ENCODE data around the gene TJAP1. TPM values are rescaled to one million over a fixed set of nuclear protein-coding genes. Genes with fewer than 3 reads are reported as not detected.

TJAP1 gene
- polyA plus RNA-seq, 2 of the 4 experiments (the other 2 are of a cell fraction), result 13.1 to 15.7 TPM

DNA sequence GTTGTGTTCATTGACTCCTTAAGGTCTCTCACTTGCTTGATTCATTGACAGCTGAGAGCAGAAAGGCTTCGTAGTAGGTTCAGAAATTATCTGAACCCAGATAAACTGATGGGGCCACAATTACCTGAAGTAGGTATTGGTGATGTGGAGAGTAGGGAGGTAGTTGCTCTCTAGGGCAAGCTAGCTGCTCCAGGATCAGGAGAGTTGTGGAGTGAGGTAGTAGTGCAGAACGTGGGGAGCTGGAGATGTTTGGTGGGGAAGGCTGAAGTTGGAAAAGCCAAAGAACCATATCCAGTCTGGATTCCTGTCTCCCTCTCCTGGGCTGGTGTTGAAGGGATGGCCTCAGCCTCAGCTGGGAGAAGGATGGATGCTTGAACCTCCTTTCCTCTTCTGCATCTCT, 15.9 kb downstream of the TJAP1 start:
- no peak for ATAC-seq
- Histone ChIP-seq H3K4me2 (no peak overlapping the region), H3K4me1 (peaks cover 16% of the 10 kb centered on the region), H3K4me3 (no peak overlapping the region), H3K27ac (no peak overlapping the region), H3K9me3 (no peaks in the 10 kb centered on the region)
- CTCF ChIA-PET, result interaction anchor here (0.5 to 7.1 kb wide), 5 partner anchors 14 to 264 kb away, joined by 3 to 79 read pairs (median 4); partner anchors contain the start of genes DLK2, DNPH1 and LRRC73
- 81% methylated on average over 2 of the region's 2 CpGs for WGBS (ENCODE audit: missing lambda C conversion rate)
- FAIRE-seq, result no peak
- TF ChIP-seq ZSCAN20 (CRISPR knock-in tag; IDR thresholded peaks at IDR 0.05) (no peak), CEBPB (IDR thresholded peaks at IDR 0.05) (no peak), KDM1A (IDR thresholded peaks at IDR 0.05; ENCODE audit: low read depth) (no peak), TP53 (CRISPR knock-in tag; IDR thresholded peaks at IDR 0.05) (no peak), BHLHE40 (IDR thresholded peaks at IDR 0.05; ENCODE audit: low read depth, low read length) (no peak), RNF2 (IDR thresholded peaks at IDR 0.05; ENCODE audit: borderline replicate concordance, low read depth) (no peak), MAZ (IDR thresholded peaks at IDR 0.05; ENCODE audit: borderline replicate concordance, low read depth, low read length) (no peak)
- TF ChIP-seq, protein P1, sequence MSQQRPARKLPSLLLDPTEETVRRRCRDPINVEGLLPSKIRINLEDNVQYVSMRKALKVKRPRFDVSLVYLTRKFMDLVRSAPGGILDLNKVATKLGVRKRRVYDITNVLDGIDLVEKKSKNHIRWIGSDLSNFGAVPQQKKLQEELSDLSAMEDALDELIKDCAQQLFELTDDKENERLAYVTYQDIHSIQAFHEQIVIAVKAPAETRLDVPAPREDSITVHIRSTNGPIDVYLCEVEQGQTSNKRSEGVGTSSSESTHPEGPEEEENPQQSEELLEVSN (IDR thresholded peaks at IDR 0.05; ENCODE audit: borderline replicate concordance, low read depth), result no peak
- TF ChIP-seq, protein P2, sequence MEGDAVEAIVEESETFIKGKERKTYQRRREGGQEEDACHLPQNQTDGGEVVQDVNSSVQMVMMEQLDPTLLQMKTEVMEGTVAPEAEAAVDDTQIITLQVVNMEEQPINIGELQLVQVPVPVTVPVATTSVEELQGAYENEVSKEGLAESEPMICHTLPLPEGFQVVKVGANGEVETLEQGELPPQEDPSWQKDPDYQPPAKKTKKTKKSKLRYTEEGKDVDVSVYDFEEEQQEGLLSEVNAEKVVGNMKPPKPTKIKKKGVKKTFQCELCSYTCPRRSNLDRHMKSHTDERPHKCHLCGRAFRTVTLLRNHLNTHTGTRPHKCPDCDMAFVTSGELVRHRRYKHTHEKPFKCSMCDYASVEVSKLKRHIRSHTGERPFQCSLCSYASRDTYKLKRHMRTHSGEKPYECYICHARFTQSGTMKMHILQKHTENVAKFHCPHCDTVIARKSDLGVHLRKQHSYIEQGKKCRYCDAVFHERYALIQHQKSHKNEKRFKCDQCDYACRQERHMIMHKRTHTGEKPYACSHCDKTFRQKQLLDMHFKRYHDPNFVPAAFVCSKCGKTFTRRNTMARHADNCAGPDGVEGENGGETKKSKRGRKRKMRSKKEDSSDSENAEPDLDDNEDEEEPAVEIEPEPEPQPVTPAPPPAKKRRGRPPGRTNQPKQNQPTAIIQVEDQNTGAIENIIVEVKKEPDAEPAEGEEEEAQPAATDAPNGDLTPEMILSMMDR (IDR thresholded peaks at IDR 0.05), result no peak
- TF ChIP-seq, protein P3, sequence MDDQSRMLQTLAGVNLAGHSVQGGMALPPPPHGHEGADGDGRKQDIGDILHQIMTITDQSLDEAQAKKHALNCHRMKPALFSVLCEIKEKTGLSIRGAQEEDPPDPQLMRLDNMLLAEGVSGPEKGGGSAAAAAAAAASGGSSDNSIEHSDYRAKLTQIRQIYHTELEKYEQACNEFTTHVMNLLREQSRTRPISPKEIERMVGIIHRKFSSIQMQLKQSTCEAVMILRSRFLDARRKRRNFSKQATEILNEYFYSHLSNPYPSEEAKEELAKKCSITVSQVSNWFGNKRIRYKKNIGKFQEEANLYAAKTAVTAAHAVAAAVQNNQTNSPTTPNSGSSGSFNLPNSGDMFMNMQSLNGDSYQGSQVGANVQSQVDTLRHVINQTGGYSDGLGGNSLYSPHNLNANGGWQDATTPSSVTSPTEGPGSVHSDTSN (IDR thresholded peaks at IDR 0.05), result no peak
- no peak for DNase-seq (ENCODE audit: low read depth in 1 of 2, low spot score in 1 of 2)
- POLR2A ChIA-PET, result interaction anchor here (2.1 kb wide), 1 partner anchor 23 kb away, joined by 4 read pairs; the partner anchor contains the start of genes POLR1C and YIPF3

GRCh38 chr6:43493833-43494232, 16.5 kb downstream of the TJAP1 start:
- no peak for DNase-seq (ENCODE audit: low read depth in 1 of 2, low spot score in 1 of 2)
- H3K9me3 ChIP-seq, result no peaks in the 10 kb centered on the region
- no peak for FAIRE-seq
- ChIA-PET CTCF (interaction anchor here (1.1 to 7.1 kb wide), 3 partner anchors 14 to 229 kb away, joined by 3 to 79 read pairs (median 62); partner anchors contain the start of genes DLK2 and LRRC73), POLR2A (interaction anchor here (2.1 kb wide), 1 partner anchor 23 kb away, joined by 4 read pairs; the partner anchor contains the start of genes POLR1C and YIPF3)
- H3K4me3 ChIP-seq, result no peak overlapping the region
- WGBS (ENCODE audit: missing lambda C conversion rate), result 91% methylated on average over 7 of the region's 7 CpGs
- H3K27ac ChIP-seq, result no peak overlapping the region
- H3K4me2 ChIP-seq, result no peak overlapping the region
- TF ChIP-seq GATA3 (IDR thresholded peaks at IDR 0.05; ENCODE audit: borderline replicate concordance), result no peak
- TF ChIP-seq HDAC2 (IDR thresholded peaks at IDR 0.05), result no peak
- no peak for TF ChIP-seq REST (IDR thresholded peaks at IDR 0.05)
- TF ChIP-seq ZFP36 (IDR thresholded peaks at IDR 0.05; ENCODE audit: borderline replicate concordance, partially characterized antibody), result no peak
- no peak for TF ChIP-seq BHLHE40 (IDR thresholded peaks at IDR 0.05; ENCODE audit: low read depth, low read length)
- no peak for TF ChIP-seq RAD21 (conservative IDR thresholded peaks at IDR 0.05 in 1 of 2, IDR thresholded peaks at IDR 0.05 in 1 of 2)
- no peak for TF ChIP-seq SREBF2 (IDR thresholded peaks at IDR 0.05)
- no peak for TF ChIP-seq MAFK (IDR thresholded peaks at IDR 0.05; ENCODE audit: partially characterized antibody)
- no peak for TF ChIP-seq HEYL (CRISPR knock-in tag; IDR thresholded peaks at IDR 0.05)
- no peak for TF ChIP-seq TP53 (CRISPR knock-in tag; IDR thresholded peaks at IDR 0.05)
- TF ChIP-seq POLR2AphosphoS2 (conservative IDR thresholded peaks at IDR 0.05; ENCODE audit: low read length), result no peak
- TF ChIP-seq, protein P4, sequence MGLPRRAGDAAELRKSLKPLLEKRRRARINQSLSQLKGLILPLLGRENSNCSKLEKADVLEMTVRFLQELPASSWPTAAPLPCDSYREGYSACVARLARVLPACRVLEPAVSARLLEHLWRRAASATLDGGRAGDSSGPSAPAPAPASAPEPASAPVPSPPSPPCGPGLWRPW (IDR thresholded peaks at IDR 0.05), result no peak
- peaks cover 16% of the 10 kb centered on the region for H3K4me1 ChIP-seq
- no peak for ATAC-seq

Data from A549 (cell line).